ENCODE data around the gene DIPK1C. TPM values are rescaled to one million over a fixed set of nuclear protein-coding genes. Genes with fewer than 3 reads are reported as not detected.

The DIPK1C gene
- total RNA-seq, 4 donors from 2014 or later = 0.25 to 5.4 (median 2.9) TPM

- no peak for DNase-seq (ENCODE audit: low spot score in 2 of 2)
- H3K4me3 ChIP-seq (ENCODE audit: low read depth, poor library complexity, severe bottlenecking) = no peak overlapping the region
- WGBS, 2 donors = 90 to 95% methylated on average over 4 of the region's 4 CpGs
- intact Hi-C loops (cut with DNase I; ENCODE audit: low total_unique reads) = no loop called here
- no peak for TF ChIP-seq POLR2A (IDR thresholded peaks at IDR 0.05)
- TF ChIP-seq, protein P1, sequence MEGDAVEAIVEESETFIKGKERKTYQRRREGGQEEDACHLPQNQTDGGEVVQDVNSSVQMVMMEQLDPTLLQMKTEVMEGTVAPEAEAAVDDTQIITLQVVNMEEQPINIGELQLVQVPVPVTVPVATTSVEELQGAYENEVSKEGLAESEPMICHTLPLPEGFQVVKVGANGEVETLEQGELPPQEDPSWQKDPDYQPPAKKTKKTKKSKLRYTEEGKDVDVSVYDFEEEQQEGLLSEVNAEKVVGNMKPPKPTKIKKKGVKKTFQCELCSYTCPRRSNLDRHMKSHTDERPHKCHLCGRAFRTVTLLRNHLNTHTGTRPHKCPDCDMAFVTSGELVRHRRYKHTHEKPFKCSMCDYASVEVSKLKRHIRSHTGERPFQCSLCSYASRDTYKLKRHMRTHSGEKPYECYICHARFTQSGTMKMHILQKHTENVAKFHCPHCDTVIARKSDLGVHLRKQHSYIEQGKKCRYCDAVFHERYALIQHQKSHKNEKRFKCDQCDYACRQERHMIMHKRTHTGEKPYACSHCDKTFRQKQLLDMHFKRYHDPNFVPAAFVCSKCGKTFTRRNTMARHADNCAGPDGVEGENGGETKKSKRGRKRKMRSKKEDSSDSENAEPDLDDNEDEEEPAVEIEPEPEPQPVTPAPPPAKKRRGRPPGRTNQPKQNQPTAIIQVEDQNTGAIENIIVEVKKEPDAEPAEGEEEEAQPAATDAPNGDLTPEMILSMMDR (IDR thresholded peaks at IDR 0.05) = no peak
These were observed 31.9 kb downstream of the DIPK1C start for GRCh38 chr18:74425161-74425560.

- TF ChIP-seq POLR2A (IDR thresholded peaks at IDR 0.05) = no peak
- TF ChIP-seq, protein P1 (IDR thresholded peaks at IDR 0.05) = no peak
- intact Hi-C loops (cut with DNase I; ENCODE audit: low total_unique reads) = no loop called here
- DNase-seq (ENCODE audit: low spot score in 2 of 2) = no peak
- WGBS, 2 donors = 82 to 86% methylated on average over 3 of the region's 3 CpGs
- no peak overlapping the region for H3K4me3 ChIP-seq (ENCODE audit: low read depth, poor library complexity, severe bottlenecking)
These were observed 34.6 kb downstream of the DIPK1C start for GRCh38 chr18:74422541-74422940.

DNA sequence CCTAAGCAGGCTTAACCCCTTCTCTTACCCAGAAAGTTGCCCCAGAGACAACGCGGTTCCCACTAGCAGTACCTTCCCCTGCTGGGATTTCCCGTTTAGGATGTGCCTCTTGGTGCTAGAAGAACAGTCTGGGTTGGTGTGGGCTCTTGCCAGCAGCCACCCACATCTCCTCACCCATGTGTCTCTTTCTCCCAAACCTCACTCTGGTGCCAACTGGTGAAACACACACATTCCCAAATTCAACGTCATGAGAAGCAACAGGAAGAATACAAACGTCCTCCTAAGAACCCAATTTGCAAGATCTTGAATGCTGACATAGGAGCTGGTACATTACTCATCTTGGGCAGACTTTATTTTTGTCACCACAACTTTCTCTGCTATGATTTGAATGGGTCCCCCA lies 36.2 kb downstream of the DIPK1C start:
- intact Hi-C loops (cut with DNase I; ENCODE audit: low total_unique reads) = no loop called here
- 68 to 80% methylated on average over 5 of the region's 5 CpGs for WGBS, 2 donors
- TF ChIP-seq POLR2A (IDR thresholded peaks at IDR 0.05) = no peak
- TF ChIP-seq, protein P1 (IDR thresholded peaks at IDR 0.05) = no peak
- DNase-seq (ENCODE audit: low spot score in 2 of 2) = no peak
- H3K4me3 ChIP-seq (ENCODE audit: low read depth, poor library complexity, severe bottlenecking) = no peak overlapping the region

DNA sequence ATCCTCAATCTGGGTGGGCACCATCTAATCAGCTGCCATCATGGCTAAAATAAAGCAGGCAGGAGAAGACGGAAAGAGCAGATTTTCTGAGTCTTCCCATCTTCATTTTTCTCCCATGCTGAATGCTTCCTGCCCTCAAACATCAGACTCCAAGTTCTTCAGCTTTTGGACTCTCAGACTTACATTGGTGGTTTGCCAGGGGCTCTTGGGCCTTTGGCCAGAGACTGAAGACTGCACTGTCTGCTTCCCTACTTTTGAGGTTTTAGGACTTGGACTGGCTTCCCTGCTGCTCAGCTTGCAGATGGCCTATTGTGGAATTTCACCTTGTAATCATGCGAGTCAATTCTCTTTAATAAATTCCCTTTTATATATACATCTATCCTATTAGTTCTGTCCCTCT lies 36.6 kb downstream of the DIPK1C start:
- intact Hi-C loops (cut with DNase I; ENCODE audit: low total_unique reads) = no loop called here
- no peak for TF ChIP-seq POLR2A (IDR thresholded peaks at IDR 0.05)
- TF ChIP-seq, protein P1 (IDR thresholded peaks at IDR 0.05) = no peak
- 58 to 62% methylated on average over 2 of the region's 2 CpGs for WGBS, 2 donors
- DNase-seq (ENCODE audit: low spot score in 2 of 2) = no peak
- no peak overlapping the region for H3K4me3 ChIP-seq (ENCODE audit: low read depth, poor library complexity, severe bottlenecking)

- 67% methylated on average over 4 of the region's 4 CpGs for WGBS, 2 donors
- H3K4me3 ChIP-seq (ENCODE audit: low read depth, poor library complexity, severe bottlenecking) = no peak overlapping the region
- intact Hi-C loops (cut with DNase I; ENCODE audit: low total_unique reads) = no loop called here
- no peak for DNase-seq (ENCODE audit: low spot score in 2 of 2)
- TF ChIP-seq, protein P1 (IDR thresholded peaks at IDR 0.05) = no peak
- TF ChIP-seq POLR2A (IDR thresholded peaks at IDR 0.05) = no peak
These were observed 37.3 kb downstream of the DIPK1C start for GRCh38 chr18:74419761-74420160.

- intact Hi-C loops (cut with DNase I; ENCODE audit: low total_unique reads) = no loop called here
- no peak for DNase-seq (ENCODE audit: low spot score in 2 of 2)
- WGBS, 2 donors = 31 to 55% methylated on average over 2 of the region's 2 CpGs
- H3K4me3 ChIP-seq (ENCODE audit: low read depth, poor library complexity, severe bottlenecking) = no peak overlapping the region
- no peak for TF ChIP-seq POLR2A (IDR thresholded peaks at IDR 0.05)
- TF ChIP-seq, protein P1 (IDR thresholded peaks at IDR 0.05) = no peak
These were observed 39.1 kb downstream of the DIPK1C start for GRCh38 chr18:74418023-74418422.
